GM23338 (cell line): Measurements from ENCODE around the gene SMNDC1. TPM values are rescaled to one million over a fixed set of nuclear protein-coding genes. Genes with fewer than 3 reads are reported as not detected.

Source experiments
- ATAC-seq: fragments of 200-7000 bp; cut with Tn5 transposase; 3 replicates; pipeline ENCODE4 v1.9.1; 2020
- DNase-seq: peaks from one replicate; pipeline ENCODE4 v3.0.0-alpha.2; 2015; ENCODE audit warnings: low spot score
- H2AFZ ChIP-seq: fragments of 200-600 bp; sonication (generic); 2 replicates; pipeline ENCODE4 v1.8.0; 2016; ENCODE audit warnings: antibody characterized with exemption, mild to moderate bottlenecking, moderate library complexity
- H3F3A ChIP-seq: fragments of 200-600 bp; sonication (generic); replicated peaks from 2 replicates; pipeline ENCODE4 v1.8.0; 2017; ENCODE audit warnings: antibody characterized with exemption, mixed run types, low read depth
- H3K27ac ChIP-seq: fragments of 200-600 bp; sonication (generic); 2 replicates; pipeline ENCODE4 v1.6.1; 2016; ENCODE audit warnings: low read depth
- H3K27me3 ChIP-seq: fragments of 200-600 bp; sonication (generic); 2 replicates; pipeline ENCODE4 v1.8.0; 2016; ENCODE audit warnings: mild to moderate bottlenecking, mixed run types, moderate library complexity; ENCODE audit not compliant: insufficient read depth
- H3K36me3 ChIP-seq: fragments of 200-600 bp; sonication (generic); 2 replicates; pipeline ENCODE4 v1.8.0; 2016; ENCODE audit warnings: mild to moderate bottlenecking; ENCODE audit not compliant: insufficient read depth
- H3K4me1 ChIP-seq: fragments of 200-600 bp; sonication (generic); 2 replicates; pipeline ENCODE4 v1.8.0; 2016; ENCODE audit warnings: mild to moderate bottlenecking, moderate library complexity; ENCODE audit not compliant: insufficient read depth
- H3K4me2 ChIP-seq: fragments of 200-600 bp; sonication (generic); 2 replicates; pipeline ENCODE4 v1.7.1; 2017; ENCODE audit warnings: mixed run types
- H3K4me3 ChIP-seq: fragments of 200-600 bp; sonication (generic); 2 replicates; pipeline ENCODE4 v1.6.1; 2016; ENCODE audit warnings: mixed run types
- H3K79me2 ChIP-seq: fragments of 200-600 bp; sonication (generic); replicated peaks from 2 replicates; pipeline ENCODE4 v1.8.0; 2017; ENCODE audit warnings: mild to moderate bottlenecking; ENCODE audit not compliant: insufficient read depth
- H3K9me2 ChIP-seq: fragments of 200-600 bp; sonication (generic); 2 replicates; pipeline ENCODE4 v1.8.0; 2017; ENCODE audit not compliant: insufficient read depth
- H4K20me1 ChIP-seq: fragments of 200-600 bp; sonication (generic); replicated peaks from 2 replicates; pipeline ENCODE4 v1.8.0; 2017; ENCODE audit warnings: mild to moderate bottlenecking; ENCODE audit not compliant: insufficient read depth
- H3K27ac Mint-ChIP-seq: 2 replicates; pipeline ENCODE4 v1.8.0; 2020; ENCODE audit warnings: inconsistent platforms, mild to moderate bottlenecking, moderate library complexity, mixed read lengths
- H3K27me3 Mint-ChIP-seq: 3 replicates; pipeline ENCODE4 v1.8.0; 2022; ENCODE audit warnings: low read depth, mild to moderate bottlenecking, moderate library complexity, mixed read lengths, inconsistent platforms; ENCODE audit not compliant: insufficient read depth, poor library complexity
- H3K36me3 Mint-ChIP-seq: 3 replicates; pipeline ENCODE4 v1.8.0; 2021; ENCODE audit warnings: low read depth, mild to moderate bottlenecking, inconsistent platforms, moderate library complexity, mixed read lengths
- H3K4me1 Mint-ChIP-seq: 3 replicates; pipeline ENCODE4 v1.8.0; 2020; ENCODE audit warnings: mild to moderate bottlenecking, inconsistent platforms, mixed read lengths
- H3K4me3 Mint-ChIP-seq: 3 replicates; pipeline ENCODE4 v1.8.0; 2021; ENCODE audit warnings: moderate library complexity, mild to moderate bottlenecking, inconsistent platforms, mixed read lengths
- H3K9me3 Mint-ChIP-seq: 3 replicates; pipeline ENCODE4 v1.8.0; 2020; ENCODE audit warnings: moderate library complexity, mild to moderate bottlenecking, inconsistent platforms, mixed read lengths
- CREB1 ChIP-seq: fragments of 250-450 bp; sonication (Bioruptor Pico); IDR thresholded peaks from 2 replicates; pipeline ENCODE4 v1.5.0; 2020; ENCODE audit warnings: low read depth, mild to moderate bottlenecking, moderate library complexity
- CTCF ChIP-seq, 2 experiments: fragments of 200-600 bp in 1 of 2; sonication (generic) in 1 of 2; conservative IDR thresholded peaks; 2 replicates each; pipeline versions ENCODE4 v1.5.1 to v1.6.1; 2016 to 2017; ENCODE audit warnings: antibody characterized with exemption in 2 of 2, low read depth in 2 of 2, mild to moderate bottlenecking in 2 of 2, moderate library complexity in 1 of 2
- ETS1 ChIP-seq: IDR thresholded peaks from 2 replicates; pipeline ENCODE4 v1.6.1; 2016; ENCODE audit warnings: antibody characterized with exemption
- EZH2 ChIP-seq: fragments of 200-600 bp; sonication (generic); IDR thresholded peaks from one replicate; pipeline ENCODE4 v1.8.0; 2017; ENCODE audit warnings: antibody characterized with exemption, mild to moderate bottlenecking, low read depth; ENCODE audit not compliant: unreplicated experiment
- EZH2phosphoT487 ChIP-seq: fragments of 200-600 bp; sonication (generic); IDR thresholded peaks from one replicate; pipeline ENCODE4 v1.8.1; 2018; ENCODE audit warnings: antibody characterized with exemption; ENCODE audit not compliant: unreplicated experiment
- JUNB ChIP-seq: IDR thresholded peaks from one replicate; pipeline ENCODE4 v1.6.1; 2016; ENCODE audit warnings: antibody characterized with exemption; ENCODE audit not compliant: unreplicated experiment
- NANOG ChIP-seq: IDR thresholded peaks from 2 replicates; pipeline ENCODE4 v1.6.1; 2016; ENCODE audit warnings: antibody characterized with exemption, borderline replicate concordance
- POLR2AphosphoS5 ChIP-seq: IDR thresholded peaks from 2 replicates; pipeline ENCODE4 v1.6.1; 2016; ENCODE audit warnings: antibody characterized with exemption, low read depth
- REST ChIP-seq: IDR thresholded peaks from one replicate; pipeline ENCODE4 v1.6.1; 2018; ENCODE audit warnings: antibody characterized with exemption; ENCODE audit not compliant: unreplicated experiment
- STAT1 ChIP-seq: IDR thresholded peaks from one replicate; pipeline ENCODE4 v1.6.1; 2016; ENCODE audit warnings: antibody characterized with exemption; ENCODE audit not compliant: unreplicated experiment
- ZNF114 ChIP-seq: fragments of 250-450 bp; sonication (Bioruptor Pico); IDR thresholded peaks from 2 replicates; pipeline ENCODE4 v1.5.0; 2020; ENCODE audit warnings: mild to moderate bottlenecking, moderate library complexity
- ZNF331 ChIP-seq: fragments of 250-450 bp; sonication (Bioruptor Pico); IDR thresholded peaks from 2 replicates; pipeline ENCODE4 v1.5.0; 2020; ENCODE audit warnings: low read depth, mild to moderate bottlenecking, moderate library complexity
- ZNF462 ChIP-seq: fragments of 250-450 bp; sonication (Bioruptor Pico); IDR thresholded peaks from 2 replicates; pipeline ENCODE4 v1.5.0; 2020; ENCODE audit warnings: mild to moderate bottlenecking, moderate library complexity
- polyA plus RNA-seq: library from polyadenylated mRNA; unstranded; fragments of >200 nt; fragmentation: Nextera tagmentation; extraction: Ambion mirVana; gene quantifications from 2 replicates; pipeline ENCODE4 v1.2.1, GENCODE V29; 2016
- total RNA-seq: library from RNA; depleted of rRNA; stranded (reverse); fragments of >200 nt; shearing (Covaris generic); gene quantifications from 2 replicates; pipeline ENCODE4 v1.2.3, GENCODE V29; 2014

SMNDC1 gene
- total and polyA plus RNA-seq, 2 experiments from 2014 or later = 28.4 to 45.1 TPM

GRCh38 chr10:110241407-110241806 lies 63.3 kb downstream of the SMNDC1 start:
- no peak overlapping the region for H3K4me2 ChIP-seq
- H3K27ac ChIP-seq = no peak overlapping the region
- Mint-ChIP-seq H3K27ac (no peak overlapping the region), H3K4me3 (no peak overlapping the region), H3K4me1 (peaks cover 28% of the 10 kb centered on the region), H3K27me3 (peaks cover 2% of the 10 kb centered on the region), H3K36me3 (peaks cover 6% of the 10 kb centered on the region; the same call in 2 of the 3 replicates), H3K9me3 (no peaks in the 10 kb centered on the region)
- no peak overlapping the region for H2AFZ ChIP-seq
- no peak for ATAC-seq
- H3K4me3 ChIP-seq = no peak overlapping the region
- TF ChIP-seq ZNF462 (CRISPR knock-in tag) (no peak), ZNF331 (CRISPR knock-in tag) (no peak), JUNB (no peak), REST (no peak), EZH2phosphoT487 (no peak), EZH2 (no peak), ZNF114 (CRISPR knock-in tag) (no peak), CREB1 (CRISPR knock-in tag) (no peak), STAT1 (no peak), POLR2AphosphoS5 (no peak), NANOG (no peak), CTCF (conservative IDR thresholded peaks at IDR 0.05; ENCODE audit: low read depth in 2 of 2) (no peak), ETS1 (no peak)
- H4K20me1 ChIP-seq = no peaks in the 10 kb centered on the region; the same call in 1 of the 2 replicates
- H3F3A ChIP-seq = no peaks in the 10 kb centered on the region
- no peaks in the 10 kb centered on the region for H3K36me3 ChIP-seq
- H3K79me2 ChIP-seq = no peaks in the 10 kb centered on the region
- no peaks in the 10 kb centered on the region for H3K9me2 ChIP-seq
- no peaks in the 10 kb centered on the region for H3K27me3 ChIP-seq
- no peak for DNase-seq
- H3K4me1 ChIP-seq = peaks cover 32% of the 10 kb centered on the region
